Stomach (tissue), 4 donors: Measurements from ENCODE around the gene ST6GALNAC5.

Source experiments
- EP300 ChIP-seq: sonication (generic); formaldehyde crosslinking; IDR thresholded peaks from one replicate; pipeline ENCODE4 v1.6.1; 2017; ENCODE audit warnings: antibody characterized with exemption
- POLR2A ChIP-seq, 4 donors: fragments of 450-650 bp; IDR thresholded peaks; one replicate each; pipeline ENCODE4 v1.6.1; 2016; ENCODE audit warnings: antibody characterized with exemption in 4 of 4, control low read depth in 2 of 4, mild to moderate bottlenecking in 1 of 4, moderate library complexity in 1 of 4
- POLR2AphosphoS5 ChIP-seq, 3 donors: sonication (generic); formaldehyde crosslinking; IDR thresholded peaks; one replicate each; pipeline ENCODE4 v1.6.1; 2016; ENCODE audit warnings: antibody characterized with exemption in 3 of 3

DNA sequence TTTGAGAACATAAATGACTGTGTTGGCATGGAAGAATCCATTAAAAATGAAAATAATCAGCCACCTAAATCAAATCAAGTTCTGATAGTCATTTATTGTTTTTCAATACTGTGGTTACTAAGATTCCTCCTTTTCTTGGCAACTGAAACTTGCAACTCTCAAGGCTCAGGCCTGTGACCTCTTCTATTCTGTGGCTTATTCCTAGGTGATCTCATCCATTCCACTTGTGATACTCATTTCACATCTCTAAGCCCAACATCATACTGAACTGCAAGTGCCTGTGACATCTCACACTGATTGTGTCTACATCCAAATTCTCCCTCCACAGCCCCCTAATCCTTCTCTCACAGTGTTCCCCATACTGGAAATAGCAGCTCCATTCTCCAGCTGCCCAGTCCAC is 4.8 kb upstream of the ST6GALNAC5 start:
- TF ChIP-seq POLR2AphosphoS5 (IDR thresholded peaks at IDR 0.05) = peak in 1 of 3 donors; percentile 52
- TF ChIP-seq EP300 = no peak
- no peak for TF ChIP-seq POLR2A (IDR thresholded peaks at IDR 0.05)
